Spleen (tissue), 11 donors: ENCODE measurements around the gene TMEM127. TPM values are rescaled to one million over a fixed set of nuclear protein-coding genes. Genes with fewer than 3 reads are reported as not detected.

Source experiments
- DNase-seq: peaks from one replicate; pipeline ENCODE4 v3.0.0-alpha.2; 2020
- H3K27ac ChIP-seq, 8 donors: fragments of 200-600 bp; sonication (generic) in 7 of 8; 1 replicate in 4 of 8; 2 replicates in 4 of 8; pipeline versions ENCODE4 v1.5.0 to v1.8.0; 2016 to 2021; ENCODE audit warnings: inconsistent platforms in 4 of 8, mild to moderate bottlenecking in 4 of 8, moderate library complexity in 1 of 8
- H3K27me3 ChIP-seq, 7 donors: fragments of 200-600 bp; sonication (generic) in 6 of 7; replicated peaks in 1 of 7; 1 replicate in 4 of 7; 2 replicates in 3 of 7; pipeline versions ENCODE4 v1.5.0 to v1.8.0; 2016 to 2021; ENCODE audit warnings: inconsistent platforms in 3 of 7, mild to moderate bottlenecking in 1 of 7
- H3K36me3 ChIP-seq, 6 donors: fragments of 200-600 bp; sonication (generic) in 5 of 6; 1 replicate in 4 of 6; 2 replicates in 2 of 6; pipeline versions ENCODE4 v1.5.0 to v1.8.0; 2016 to 2021; ENCODE audit warnings: inconsistent platforms in 2 of 6
- H3K4me1 ChIP-seq, 6 donors: fragments of 200-600 bp; sonication (generic) in 5 of 6; 1 replicate in 3 of 6; 2 replicates in 3 of 6; pipeline versions ENCODE4 v1.5.0 to v1.8.0; 2016 to 2021; ENCODE audit warnings: inconsistent platforms in 3 of 6
- H3K4me3 ChIP-seq, 8 donors: fragments of 200-600 bp; sonication (generic) in 7 of 8; 1 replicate in 4 of 8; 2 replicates in 4 of 8; pipeline versions ENCODE4 v1.5.0 to v1.8.0; 2016 to 2021; ENCODE audit warnings: inconsistent platforms in 4 of 8, mild to moderate bottlenecking in 4 of 8, moderate library complexity in 2 of 8
- H3K9me3 ChIP-seq, 8 donors: fragments of 200-600 bp; sonication (generic) in 7 of 8; 1 replicate in 4 of 8; 2 replicates in 4 of 8; pipeline versions ENCODE4 v1.5.0 to v1.8.0; 2016 to 2021; ENCODE audit warnings: inconsistent platforms in 4 of 8
- POLR2A ChIP-seq, 3 donors: fragments of 450-650 bp; IDR thresholded peaks; one replicate each; pipeline ENCODE4 v1.5.1; 2017; ENCODE audit warnings: antibody characterized with exemption in 3 of 3, mild to moderate bottlenecking in 1 of 3
- POLR2AphosphoS5 ChIP-seq, 3 donors: sonication (generic); formaldehyde crosslinking; IDR thresholded peaks; one replicate each; pipeline ENCODE4 v1.5.1; 2017; ENCODE audit warnings: antibody characterized with exemption in 3 of 3
- WGBS, 5 donors: extraction: QIAGEN DNeasy Blood & Tissue Kit in 3 of 5; methylation state at CpG; one replicate each; pipeline versions ENCODE4 v1.1.5 to v1.1.7; 2013 to 2018; 5-methylcytosine and 5-hydroxymethylcytosine counted together
- intact Hi-C: fragments of 100-400 bp; cut with DNase I; formaldehyde crosslinking; loops from one replicate; pipeline ENCODE4 v1.15.0; 2023; ENCODE audit warnings: low total_unique reads
- polyA plus RNA-seq, 3 donors: library from polyadenylated mRNA; stranded (reverse); fragments of 200-250 nt; gene quantifications; one replicate each; pipeline ENCODE4 v1.2.1, GENCODE V29; 2013
- total RNA-seq, 7 donors: library from RNA; depleted of rRNA in 3 of 7; stranded (reverse); fragments of >200 nt in 3 of 7; fragmentation: NEBNext Ultra II Directional in 4 of 7; extraction: Animal tissue kit (Norgen Biotek cat#: 25700) in 4 of 7; gene quantifications; one replicate each; pipeline versions ENCODE4 v1.1.0 to v1.2.1, GENCODE V29; 2016 to 2021
- TF ChIP-seq, protein P1 (sequence below), 11 experiments: fragments of 200-600 bp in 7 of 11; fragments of 450-650 bp in 4 of 11; sonication (generic) in 4 of 11; IDR thresholded peaks in 8 of 11; conservative IDR thresholded peaks in 3 of 11; 1 replicate in 7 of 11; 2 replicates in 4 of 11; pipeline versions ENCODE4 v1.4.0 to v1.8.0; 2016 to 2021; ENCODE audit warnings: antibody characterized with exemption in 11 of 11, inconsistent platforms in 4 of 11, mild to moderate bottlenecking in 1 of 11
- donor health status: healthy with polysubstance abuse.
- donor health status: DM: no; HTN: no; CAD: no; lungs with moderate emphysema.
- donor health status: DM: no; HTN: no; CAD: no.
- donor health status: Bipolar disorder and iron deficiency.
- donor health status: healthy.
- donor health status: DM: no; HTN: no; CAD: no.
- donor health status: DM: yes; HTN: yes; CAD: no.

Gene TMEM127
- total and polyA plus RNA-seq, 10 donors: 7.5 to 83.3 (median 65.1) TPM

DNA sequence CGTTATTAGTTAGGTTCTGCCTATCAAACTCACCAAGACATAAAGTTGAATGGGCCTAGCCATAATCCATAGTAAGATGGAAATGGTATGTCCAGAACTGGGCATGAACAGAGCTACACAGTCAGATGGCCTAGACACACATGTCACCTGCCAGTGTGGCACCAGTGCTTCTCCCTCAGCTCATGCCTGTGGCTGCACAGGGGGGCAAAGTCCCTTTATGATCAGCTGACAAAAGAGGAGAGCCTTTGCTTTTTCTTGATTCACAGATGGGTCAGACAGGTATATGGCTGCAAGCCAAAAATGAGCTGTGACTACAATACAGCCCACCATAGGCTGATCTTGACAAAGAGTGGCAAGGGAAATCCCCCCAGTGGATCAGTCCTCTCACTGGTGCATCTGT, 28.9 kb downstream of the TMEM127 start:
- Histone ChIP-seq H3K27me3 (no peaks in the 10 kb centered on the region), H3K36me3 (peaks cover 0 to 19% (median 0%) of the 10 kb centered on the region in 6 donors), H3K4me3 (no peak overlapping the region), H3K27ac (no peak overlapping the region), H3K4me1 (peaks cover 10 to 36% (median 26%) of the 10 kb centered on the region in 6 donors), H3K9me3 (no peaks in the 10 kb centered on the region)
- WGBS, 5 donors: 93 to 100% (median 98%) methylated on average over 1 of the region's 1 CpG
- no peak for DNase-seq
- intact Hi-C loops: no loop called here
- no peak for TF ChIP-seq POLR2A (IDR thresholded peaks at IDR 0.05)
- TF ChIP-seq, protein P1, sequence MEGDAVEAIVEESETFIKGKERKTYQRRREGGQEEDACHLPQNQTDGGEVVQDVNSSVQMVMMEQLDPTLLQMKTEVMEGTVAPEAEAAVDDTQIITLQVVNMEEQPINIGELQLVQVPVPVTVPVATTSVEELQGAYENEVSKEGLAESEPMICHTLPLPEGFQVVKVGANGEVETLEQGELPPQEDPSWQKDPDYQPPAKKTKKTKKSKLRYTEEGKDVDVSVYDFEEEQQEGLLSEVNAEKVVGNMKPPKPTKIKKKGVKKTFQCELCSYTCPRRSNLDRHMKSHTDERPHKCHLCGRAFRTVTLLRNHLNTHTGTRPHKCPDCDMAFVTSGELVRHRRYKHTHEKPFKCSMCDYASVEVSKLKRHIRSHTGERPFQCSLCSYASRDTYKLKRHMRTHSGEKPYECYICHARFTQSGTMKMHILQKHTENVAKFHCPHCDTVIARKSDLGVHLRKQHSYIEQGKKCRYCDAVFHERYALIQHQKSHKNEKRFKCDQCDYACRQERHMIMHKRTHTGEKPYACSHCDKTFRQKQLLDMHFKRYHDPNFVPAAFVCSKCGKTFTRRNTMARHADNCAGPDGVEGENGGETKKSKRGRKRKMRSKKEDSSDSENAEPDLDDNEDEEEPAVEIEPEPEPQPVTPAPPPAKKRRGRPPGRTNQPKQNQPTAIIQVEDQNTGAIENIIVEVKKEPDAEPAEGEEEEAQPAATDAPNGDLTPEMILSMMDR (IDR thresholded peaks at IDR 0.05 in 8 of 11, conservative IDR thresholded peaks at IDR 0.05 in 3 of 11): no peak
- TF ChIP-seq POLR2AphosphoS5 (IDR thresholded peaks at IDR 0.05): no peak

DNA sequence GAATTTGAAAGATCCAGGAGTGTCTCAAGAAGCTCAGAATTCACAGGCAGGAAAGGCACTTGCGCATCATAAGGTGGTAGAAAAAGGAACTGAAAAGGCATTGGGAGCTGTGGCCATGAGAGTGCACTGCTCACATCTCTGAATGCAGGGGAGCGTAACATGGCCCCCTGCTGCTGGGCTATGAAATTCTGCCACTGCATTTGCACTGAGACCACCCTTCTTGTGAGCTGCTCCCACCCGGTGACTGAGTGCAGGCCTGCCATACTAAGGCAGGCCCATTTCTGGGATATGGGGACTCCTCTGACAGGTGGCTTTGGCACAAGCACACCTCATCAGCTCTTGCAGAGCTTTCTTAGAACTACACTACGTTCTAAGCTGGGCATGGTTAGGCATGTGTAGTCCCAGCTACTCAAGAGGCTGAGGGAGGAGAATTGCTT, 31.9 kb downstream of the TMEM127 start:
- H3K27ac ChIP-seq: peak overlapping the region in 5 of 8 donors; percentile 2 to 53 (median 39)
- H3K4me3 ChIP-seq: no peak overlapping the region

DNA sequence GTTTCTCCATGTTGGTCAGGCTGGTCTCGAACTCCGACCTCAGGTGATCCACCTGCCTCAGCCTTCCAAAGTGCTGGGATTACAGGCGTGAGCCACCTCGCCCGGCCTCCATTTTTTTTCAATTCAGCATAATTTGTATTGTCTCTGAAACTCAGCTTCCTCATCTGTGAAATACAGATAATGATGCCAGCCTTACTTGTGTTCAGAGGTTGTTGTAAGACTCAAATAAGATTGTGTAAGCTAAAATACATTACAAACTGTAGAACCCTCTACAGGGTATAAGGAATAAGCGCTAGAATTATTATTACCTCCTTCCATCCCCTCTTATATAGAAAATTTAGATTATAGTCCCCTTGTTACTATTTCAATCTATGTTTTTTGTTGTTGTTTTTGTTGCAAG, 32.4 kb downstream of the TMEM127 start:
- H3K4me3 ChIP-seq: no peak overlapping the region
- TF ChIP-seq, protein P1 (IDR thresholded peaks at IDR 0.05 in 8 of 11, conservative IDR thresholded peaks at IDR 0.05 in 3 of 11): no peak
- TF ChIP-seq POLR2AphosphoS5 (IDR thresholded peaks at IDR 0.05) (no peak), POLR2A (IDR thresholded peaks at IDR 0.05) (no peak)
- peak overlapping the region in 5 of 8 donors; percentile 15 to 53 (median 39) for H3K27ac ChIP-seq
- H3K27me3 ChIP-seq: no peaks in the 10 kb centered on the region
- WGBS, 5 donors: 80 to 88% (median 84%) methylated on average over 6 of the region's 6 CpGs
- intact Hi-C loops: no loop called here
- no peak for DNase-seq
- H3K4me1 ChIP-seq: peaks cover 0 to 20% (median 13%) of the 10 kb centered on the region in 6 donors
- peaks cover 0 to 6% (median 0%) of the 10 kb centered on the region in 6 donors for H3K36me3 ChIP-seq
- H3K9me3 ChIP-seq: no peaks in the 10 kb centered on the region

More for the DNA sequence above, 31.9 kb downstream of the TMEM127 start:
- no peaks in the 10 kb centered on the region for H3K27me3 ChIP-seq
- TF ChIP-seq POLR2AphosphoS5 (IDR thresholded peaks at IDR 0.05): no peak
- TF ChIP-seq, protein P1 (IDR thresholded peaks at IDR 0.05 in 8 of 11, conservative IDR thresholded peaks at IDR 0.05 in 3 of 11): peak in 7 of 11 experiments; percentile 7 to 41 (median 29)
- no peaks in the 10 kb centered on the region for H3K9me3 ChIP-seq
- WGBS, 5 donors: 51 to 71% (median 60%) methylated on average over 4 of the region's 4 CpGs
- peaks cover 0 to 20% (median 13%) of the 10 kb centered on the region in 6 donors for H3K4me1 ChIP-seq
- peaks cover 0 to 10% (median 0%) of the 10 kb centered on the region in 6 donors for H3K36me3 ChIP-seq
- intact Hi-C loops: no loop called here
- no peak for DNase-seq

DNA sequence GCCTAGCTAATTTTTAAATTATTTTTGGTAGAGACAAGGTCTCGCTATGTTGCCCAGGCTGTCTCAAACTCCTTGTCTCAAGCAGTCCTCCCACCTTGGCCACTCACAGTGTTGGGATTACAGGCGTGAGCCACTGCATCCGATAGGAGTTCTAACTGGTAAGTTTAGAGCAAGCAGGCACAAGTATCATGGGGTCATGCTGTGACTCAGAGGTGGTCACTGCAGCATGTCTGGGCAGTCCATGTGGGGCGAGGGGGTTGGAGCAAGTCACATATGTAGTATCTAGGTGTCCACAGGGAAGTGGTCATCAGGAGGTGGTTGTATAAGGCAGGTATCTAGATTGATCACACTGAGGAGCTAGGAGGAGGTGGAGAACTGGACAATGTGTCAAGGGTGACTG, 34.5 kb downstream of the TMEM127 start:
- 95 to 100% (median 95%) methylated on average over 4 of the region's 4 CpGs for WGBS, 5 donors
- TF ChIP-seq POLR2A (IDR thresholded peaks at IDR 0.05) (no peak), POLR2AphosphoS5 (IDR thresholded peaks at IDR 0.05) (no peak)
- TF ChIP-seq, protein P1 (IDR thresholded peaks at IDR 0.05 in 8 of 11, conservative IDR thresholded peaks at IDR 0.05 in 3 of 11): no peak
- Histone ChIP-seq H3K27me3 (no peaks in the 10 kb centered on the region), H3K36me3 (no peaks in the 10 kb centered on the region), H3K4me1 (peaks cover 0 to 20% (median 13%) of the 10 kb centered on the region in 6 donors), H3K4me3 (no peak overlapping the region), H3K27ac (no peak overlapping the region), H3K9me3 (no peaks in the 10 kb centered on the region)
- no peak for DNase-seq
- intact Hi-C loops: no loop called here
